K562 treated with DMSO at 1 percent for 24 hours (cell line): ENCODE results near the gene RGL4. TPM values are rescaled to one million over a fixed set of nuclear protein-coding genes. Genes with fewer than 3 reads are reported as not detected.

Experiments
- total RNA-seq: library from RNA; unstranded; fragments of 300-600 nt; gene quantifications from 2 replicates; pipeline ENCODE4 v1.2.3, GENCODE V29; 2022; ENCODE audit warnings: low read depth; ENCODE audit not compliant: insufficient read depth

RGL4 gene, protein sequence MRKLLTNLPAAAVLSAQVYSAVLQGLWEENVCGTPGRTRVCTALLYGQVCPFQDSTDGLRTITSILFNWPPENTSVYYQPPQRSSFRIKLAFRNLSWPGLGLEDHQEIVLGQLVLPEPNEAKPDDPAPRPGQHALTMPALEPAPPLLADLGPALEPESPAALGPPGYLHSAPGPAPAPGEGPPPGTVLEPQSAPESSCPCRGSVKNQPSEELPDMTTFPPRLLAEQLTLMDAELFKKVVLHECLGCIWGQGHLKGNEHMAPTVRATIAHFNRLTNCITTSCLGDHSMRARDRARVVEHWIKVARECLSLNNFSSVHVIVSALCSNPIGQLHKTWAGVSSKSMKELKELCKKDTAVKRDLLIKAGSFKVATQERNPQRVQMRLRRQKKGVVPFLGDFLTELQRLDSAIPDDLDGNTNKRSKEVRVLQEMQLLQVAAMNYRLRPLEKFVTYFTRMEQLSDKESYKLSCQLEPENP
- not detected in 2 replicates for total RNA-seq

DNA sequence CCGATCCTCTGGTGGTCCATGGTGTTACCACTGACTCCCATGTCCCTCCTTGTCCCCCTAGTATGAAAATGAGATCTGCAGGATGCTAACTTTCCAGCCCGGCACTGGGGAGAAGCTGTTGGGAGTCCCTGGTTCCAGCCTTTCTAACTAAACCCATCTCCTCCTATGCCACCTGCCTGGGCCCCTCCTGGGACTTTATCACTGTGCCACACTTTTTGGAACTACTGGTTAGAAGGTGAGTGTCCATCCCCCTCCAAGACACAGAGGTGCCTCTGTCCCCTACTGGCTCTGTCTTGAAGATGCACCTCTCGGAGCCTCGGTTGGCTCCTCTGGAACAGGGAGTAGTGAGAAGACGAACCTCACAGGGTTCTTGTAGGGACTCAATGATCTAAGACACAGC, at the start of gene RGL4:
TSS of gene RGL4 (plus strand) at position 301 of the 400 bp plus-strand sequence. CDS start 1,018 bp downstream, outside the sequence.

Other genes with a start within 250 kb of the RGL4 start
- not detected in 2 replicates for gene IGLL1, start 110.7 kb upstream of the RGL4 start, total RNA-seq
- gene DRICH1, start 58.7 kb upstream of the RGL4 start, total RNA-seq, result not detected in 2 replicates
- 1.1 and 1.4 TPM in 2 replicates for gene ZNF70, start 60.1 kb downstream of the RGL4 start, total RNA-seq
- 1.4 TPM in 1 of 2 replicates, not detected in the other for gene VPREB3, start 63.4 kb downstream of the RGL4 start, total RNA-seq
- gene C22orf15, start 72.0 kb downstream of the RGL4 start, total RNA-seq, result 0.17 TPM in 1 of 2 replicates, not detected in the other
- gene CHCHD10, start 77.0 kb downstream of the RGL4 start, total RNA-seq, result 144 and 162 TPM in 2 replicates
- gene MMP11, start 81.8 kb downstream of the RGL4 start, total RNA-seq, result 1.7 and 2.3 TPM in 2 replicates
- gene SMARCB1, start 96.0 kb downstream of the RGL4 start, total RNA-seq, result 123 and 143 TPM in 2 replicates
- 1.4 and 2.5 TPM in 2 replicates for gene DERL3, start 148.0 kb downstream of the RGL4 start, total RNA-seq
- 4.4 and 7.2 TPM in 2 replicates for gene SLC2A11, start 166.9 kb downstream of the RGL4 start, total RNA-seq
- gene MIF, start 203.4 kb downstream of the RGL4 start, total RNA-seq, result 258 and 290 TPM in 2 replicates